Stomach (tissue), 9 donors: Measurements from ENCODE around the gene CRACDL. TPM values are rescaled to one million over a fixed set of nuclear protein-coding genes. Genes with fewer than 3 reads are reported as not detected.
"Not testable (repeated sequence)": the region's sequence is repeated elsewhere in the genome, so short reads cannot be mapped to it uniquely, and the experiment has no call there.

Source experiments
- DNase-seq, 2 donors: peaks; one replicate each; pipeline versions ENCODE4 v3.0.0 to v3.0.0-alpha.2; 2013 to 2019
- H3K27ac ChIP-seq, 5 donors: fragments of 200-600 bp in 4 of 5; sonication (generic) in 4 of 5; one replicate each; pipeline ENCODE4 v1.5.1; 2013 to 2019; ENCODE audit warnings: mild to moderate bottlenecking in 1 of 5, moderate library complexity in 1 of 5
- H3K27me3 ChIP-seq, 3 donors: fragments of 200-600 bp; sonication (generic); one replicate each; pipeline ENCODE4 v1.5.1; 2017 to 2019; ENCODE audit warnings: mixed run types in 1 of 3
- H3K36me3 ChIP-seq, 4 donors: fragments of 200-600 bp; sonication (generic); 1 replicate in 3 of 4; 2 replicates in 1 of 4; pipeline ENCODE4 v1.5.1; 2016 to 2019
- H3K4me1 ChIP-seq, 4 donors: fragments of 200-600 bp; sonication (generic); one replicate each; pipeline ENCODE4 v1.5.1; 2016 to 2019
- H3K4me3 ChIP-seq, 4 donors: fragments of 200-600 bp; sonication (generic) in 3 of 4; one replicate each; pipeline ENCODE4 v1.5.1; 2016 to 2019; ENCODE audit warnings: mild to moderate bottlenecking in 1 of 4
- H3K9me3 ChIP-seq, 4 donors: fragments of 200-600 bp; sonication (generic); one replicate each; pipeline ENCODE4 v1.5.1; 2016 to 2019
- CTCF ChIP-seq, 7 experiments: fragments of 450-650 bp in 4 of 7; fragments of 200-600 bp in 3 of 7; sonication (generic) in 3 of 7; IDR thresholded peaks; one replicate each; pipeline ENCODE4 v1.5.1; 2016 to 2019; ENCODE audit warnings: antibody characterized with exemption in 7 of 7, control low read depth in 2 of 7, mild to moderate bottlenecking in 1 of 7
- EP300 ChIP-seq: sonication (generic); formaldehyde crosslinking; IDR thresholded peaks from one replicate; pipeline ENCODE4 v1.6.1; 2017; ENCODE audit warnings: antibody characterized with exemption
- POLR2A ChIP-seq, 4 donors: fragments of 450-650 bp; IDR thresholded peaks; one replicate each; pipeline ENCODE4 v1.6.1; 2016; ENCODE audit warnings: antibody characterized with exemption in 4 of 4, control low read depth in 2 of 4, mild to moderate bottlenecking in 1 of 4, moderate library complexity in 1 of 4
- POLR2AphosphoS5 ChIP-seq, 3 donors: sonication (generic); formaldehyde crosslinking; IDR thresholded peaks; one replicate each; pipeline ENCODE4 v1.6.1; 2016; ENCODE audit warnings: antibody characterized with exemption in 3 of 3
- WGBS, 5 donors: extraction: QIAGEN DNeasy Blood & Tissue Kit in 3 of 5; methylation state at CpG; one replicate each; pipeline versions ENCODE4 v1.1.5 to v1.1.7; 2013 to 2018; 5-methylcytosine and 5-hydroxymethylcytosine counted together
- intact Hi-C: fragments of 100-400 bp; cut with DNase I; formaldehyde crosslinking; loops from one replicate; pipeline ENCODE4 v1.15.1; 2023; ENCODE audit warnings: low total_unique reads
- polyA plus RNA-seq, 3 donors: library from polyadenylated mRNA; stranded (reverse); fragments of 200-250 nt; gene quantifications; one replicate each; pipeline ENCODE4 v1.2.3, GENCODE V29; 2013
- total RNA-seq, 5 donors: library from RNA; depleted of rRNA; stranded (reverse); fragments of >200 nt; gene quantifications; one replicate each; pipeline versions ENCODE4 v1.1.0 to v1.2.3, GENCODE V29; 2014 to 2016
- donor health status: healthy with polysubstance abuse.
- donor health status: Bipolar disorder and iron deficiency.
- donor health status: healthy.

The CRACDL gene
- total and polyA plus RNA-seq, 8 donors, result 5.4 to 205 (median 7.8) TPM

- no peaks in the 10 kb centered on the region for H3K36me3 ChIP-seq
- intact Hi-C loops, result no loop called here
- WGBS, 5 donors, result 87 to 95% (median 89%) methylated on average over 16 to 20 of the region's 20 CpGs
Measured at GRCh38 chr2:98880266-98881152, 55.5 kb downstream of the CRACDL start.

GRCh38 chr2:98877658-98878057 lies 58.4 kb downstream of the CRACDL start:
- H3K4me3 ChIP-seq, H3K27ac ChIP-seq, H3K9me3 ChIP-seq, H3K36me3 ChIP-seq, intact Hi-C loops, H3K4me1 ChIP-seq, DNase-seq, H3K27me3 ChIP-seq: not testable (repeated sequence)
- WGBS, 5 donors, result 91 to 94% (median 92%) methylated on average over 5 of the region's 5 CpGs

More at GRCh38 chr2:98880266-98881152, 55.5 kb downstream of the CRACDL start:
- Histone ChIP-seq H3K4me1 (no peaks in the 10 kb centered on the region), H3K27me3 (no peaks in the 10 kb centered on the region), H3K4me3 (no peak overlapping the region), H3K9me3 (no peaks in the 10 kb centered on the region), H3K27ac (no peak overlapping the region)
- TF ChIP-seq POLR2AphosphoS5 (IDR thresholded peaks at IDR 0.05), result no peak
- TF ChIP-seq POLR2A (IDR thresholded peaks at IDR 0.05), result no peak
- no peak for TF ChIP-seq EP300
- no peak for TF ChIP-seq CTCF (IDR thresholded peaks at IDR 0.05)
- no peak for DNase-seq

GRCh38 chr2:98876741-98877140 lies 59.3 kb downstream of the CRACDL start:
- TF ChIP-seq EP300 (no peak), CTCF (IDR thresholded peaks at IDR 0.05) (no peak), POLR2AphosphoS5 (IDR thresholded peaks at IDR 0.05) (no peak)
- intact Hi-C loops, result no loop called here
- WGBS, 5 donors, result 71 to 89% (median 82%) methylated on average over 3 of the region's 3 CpGs

GRCh38 chr2:98875746-98876145 lies 60.3 kb downstream of the CRACDL start:
- Histone ChIP-seq H3K27ac (no peak overlapping the region), H3K4me1 (peaks cover under 1 to 4% (median 2%) of the 10 kb centered on the region in 4 donors), H3K4me3 (no peak overlapping the region), H3K9me3 (no peaks in the 10 kb centered on the region), H3K36me3 (no peaks in the 10 kb centered on the region), H3K27me3 (no peaks in the 10 kb centered on the region)
- WGBS, 5 donors, result 69 to 75% (median 72%) methylated on average over 4 of the region's 4 CpGs
- TF ChIP-seq POLR2AphosphoS5 (IDR thresholded peaks at IDR 0.05) (no peak), CTCF (IDR thresholded peaks at IDR 0.05) (no peak), EP300 (no peak), POLR2A (IDR thresholded peaks at IDR 0.05) (no peak)
- DNase-seq, result no peak
- intact Hi-C loops, result no loop called here

More at GRCh38 chr2:98876741-98877140, 59.3 kb downstream of the CRACDL start:
- no peaks in the 10 kb centered on the region for H3K36me3 ChIP-seq
- no peak for DNase-seq
- H3K27ac ChIP-seq, result no peak overlapping the region
- H3K4me1 ChIP-seq, result no peaks in the 10 kb centered on the region
- no peaks in the 10 kb centered on the region for H3K9me3 ChIP-seq
- no peak overlapping the region for H3K4me3 ChIP-seq
- H3K27me3 ChIP-seq, result no peaks in the 10 kb centered on the region
